K562 (cell line): ENCODE results near the gene OR2AJ1. TPM values are rescaled to one million over a fixed set of nuclear protein-coding genes. Genes with fewer than 3 reads are reported as not detected.
A peak's percentile ranks its signal among the peaks of the same experiment; 100 is the strongest.
"Not testable (repeated sequence)": the region's sequence is repeated elsewhere in the genome, so short reads cannot be mapped to it uniquely, and the experiment has no call there.

Experiments used
- ATF1 ChIP-seq, 2 experiments: fragments of 450-650 bp in 1 of 2; IDR thresholded peaks; 2 replicates each; pipeline ENCODE4 v1.6.1; 2016; ENCODE audit warnings: missing compliant biosample characterization in 1 of 2, missing genetic modification characterization in 1 of 2
- CTBP1 ChIP-seq: fragments of 450-650 bp; IDR thresholded peaks from 2 replicates; pipeline ENCODE4 v1.6.1; 2016; ENCODE audit warnings: borderline replicate concordance
- E2F1 ChIP-seq: sonication (generic); formaldehyde crosslinking; IDR thresholded peaks from 2 replicates; pipeline ENCODE4 v1.8.1; 2023; ENCODE audit warnings: mild to moderate bottlenecking, missing genetic modification reagents, moderate library complexity
- FIP1L1 ChIP-seq: fragments of 200-400 bp; formaldehyde crosslinking; IDR thresholded peaks from 2 replicates; pipeline ENCODE4 v1.6.1; 2018; ENCODE audit warnings: mild to moderate bottlenecking, low read depth, low read length; ENCODE audit not compliant: poor library complexity, severe bottlenecking
- GMEB1 ChIP-seq: fragments of 250-450 bp; sonication (Bioruptor Pico); IDR thresholded peaks from 2 replicates; pipeline ENCODE4 v1.4.0; 2020; ENCODE audit warnings: mild to moderate bottlenecking
- HMGXB4 ChIP-seq: sonication (generic); formaldehyde crosslinking; IDR thresholded peaks from 2 replicates; pipeline ENCODE4 v1.8.1; 2023; ENCODE audit warnings: mild to moderate bottlenecking, missing genetic modification reagents
- MTA3 ChIP-seq: fragments of 450-650 bp; formaldehyde crosslinking; IDR thresholded peaks from 2 replicates; pipeline ENCODE4 v1.6.1; 2017; ENCODE audit warnings: mild to moderate bottlenecking, borderline replicate concordance
- PHF20 ChIP-seq: fragments of 450-650 bp; IDR thresholded peaks from 2 replicates; pipeline ENCODE4 v1.6.1; 2018; ENCODE audit not compliant: partially characterized antibody
- PHF8 ChIP-seq: fragments of 200-600 bp; sonication (generic); IDR thresholded peaks from 2 replicates; pipeline ENCODE4 v1.6.1; 2012; ENCODE audit warnings: mixed run types, mild to moderate bottlenecking, inconsistent platforms, low read length, moderate library complexity, borderline replicate concordance
- RBM22 ChIP-seq: fragments of 200-400 bp; formaldehyde crosslinking; IDR thresholded peaks from 2 replicates; pipeline ENCODE4 v1.6.1; 2018; ENCODE audit warnings: low read length, low read depth; ENCODE audit not compliant: poor library complexity, severe bottlenecking
- ZBTB17 ChIP-seq: fragments of 450-650 bp; formaldehyde crosslinking; IDR thresholded peaks from 2 replicates; pipeline ENCODE4 v1.4.0; 2020; ENCODE audit warnings: mild to moderate bottlenecking
- ZBTB7A ChIP-seq: IDR thresholded peaks from 2 replicates; pipeline ENCODE4 v1.6.1; 2011; ENCODE audit warnings: low read depth, mild to moderate bottlenecking, low read length, moderate library complexity, borderline replicate concordance; ENCODE audit not compliant: control insufficient read depth
- polyA plus RNA-seq, 8 experiments: library from polyadenylated mRNA; depleted of rRNA in 4 of 8; stranded (reverse) in 5 of 8; unstranded in 3 of 8; fragments of >200 nt; fragmentation: Nextera tagmentation in 2 of 8; fragmentation: Illumina TruSeq in 1 of 8; extraction: Ambion mirVana in 2 of 8; extraction: Trizol in 1 of 8; gene quantifications; 2 replicates each; pipeline versions ENCODE4 v1.2.1 to v1.2.3, GENCODE V29; 2011 to 2014; ENCODE audit warnings: inconsistent platforms in 1 of 8, missing spikeins in 1 of 8
- total RNA-seq, 7 experiments: library from RNA; depleted of rRNA in 6 of 7; stranded (reverse); fragments of >200 nt in 6 of 7; fragmentation: Illumina TruSeq in 2 of 7; extraction: Trizol in 2 of 7; gene quantifications; 2 replicates each; pipeline versions ENCODE4 v1.2.1 to v1.2.3, GENCODE V29; 2011 to 2021; ENCODE audit warnings: low replicate concordance in 1 of 7
- TF ChIP-seq, protein P1 (sequence below): fragments of 250-450 bp; sonication (Bioruptor Pico); IDR thresholded peaks from 2 replicates; pipeline ENCODE4 v1.4.0; 2020

Gene OR2AJ1
- total and polyA plus RNA-seq, 9 of the 15 experiments (the other 6 are each of a cell fraction or from before 2014, with no cell fraction given) = not detected

DNA sequence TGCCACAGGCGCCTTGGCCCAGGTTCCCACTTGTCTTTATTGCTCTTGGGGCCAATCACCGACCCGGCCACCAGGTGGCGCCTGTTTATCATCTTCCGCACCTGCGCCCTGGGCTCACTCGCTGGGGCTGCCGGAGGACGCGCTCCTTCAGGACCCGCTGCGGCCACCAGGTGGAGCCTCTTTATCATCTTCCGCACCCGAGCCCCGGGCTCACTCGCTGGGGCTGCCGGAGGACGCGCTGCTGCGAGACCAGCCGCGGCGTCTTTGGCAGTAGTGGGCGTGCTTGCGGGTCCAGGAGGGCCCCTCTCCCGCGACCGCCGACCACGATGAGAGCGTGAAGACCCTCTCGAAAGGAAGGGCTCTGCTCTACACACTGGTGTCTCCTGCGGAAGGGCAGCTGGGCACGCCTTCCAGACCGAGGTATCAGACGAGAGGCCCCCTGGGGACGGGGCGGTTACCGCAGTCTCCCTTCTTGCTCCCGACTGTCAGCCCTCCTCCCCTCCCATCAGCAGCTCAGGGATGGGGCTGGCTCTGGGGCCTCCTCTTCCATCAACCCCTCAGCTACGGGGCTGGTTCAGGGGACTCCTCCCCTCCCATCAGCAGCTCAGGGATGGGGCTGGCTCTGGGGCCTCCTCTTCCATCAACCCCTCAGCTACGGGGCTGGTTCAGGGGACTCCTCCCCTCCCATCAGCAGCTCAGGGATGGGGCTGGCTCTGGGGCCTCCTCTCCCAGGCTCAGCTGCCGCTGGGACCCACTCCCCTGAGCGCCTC lies 12.5 kb downstream of the OR2AJ1 start (continued):
- TF ChIP-seq ZBTB7A (0 out of 2 replicates have a peak, but pooled peaks have one; percentile 43), GMEB1 (CRISPR knock-in tag) (0 out of 2 replicates have a peak, but pooled peaks have one; percentile 22), PHF20 (peak; percentile 49), ATF1 (tag; IDR thresholded peaks at IDR 0.05) (peak; percentile 52), CTBP1 (peak; percentile 87), HMGXB4 (CRISPR knock-in tag) (peak; percentile 87; the same call in 1 of the 2 replicates), FIP1L1 (peak; percentile 90), E2F1 (peak; percentile 30; the same call in 1 of the 2 replicates), ZBTB17 (CRISPR knock-in tag) (peak; percentile 68; the same call in 1 of the 2 replicates), RBM22 (peak; percentile 33), MTA3 (peak; percentile 91; the same call in 1 of the 2 replicates), PHF8 (peak; percentile 59; the same call in 1 of the 2 replicates)
- TF ChIP-seq ATF1 (CRISPR knock-in tag; IDR thresholded peaks at IDR 0.05) = not testable (repeated sequence)
- TF ChIP-seq, protein P1, sequence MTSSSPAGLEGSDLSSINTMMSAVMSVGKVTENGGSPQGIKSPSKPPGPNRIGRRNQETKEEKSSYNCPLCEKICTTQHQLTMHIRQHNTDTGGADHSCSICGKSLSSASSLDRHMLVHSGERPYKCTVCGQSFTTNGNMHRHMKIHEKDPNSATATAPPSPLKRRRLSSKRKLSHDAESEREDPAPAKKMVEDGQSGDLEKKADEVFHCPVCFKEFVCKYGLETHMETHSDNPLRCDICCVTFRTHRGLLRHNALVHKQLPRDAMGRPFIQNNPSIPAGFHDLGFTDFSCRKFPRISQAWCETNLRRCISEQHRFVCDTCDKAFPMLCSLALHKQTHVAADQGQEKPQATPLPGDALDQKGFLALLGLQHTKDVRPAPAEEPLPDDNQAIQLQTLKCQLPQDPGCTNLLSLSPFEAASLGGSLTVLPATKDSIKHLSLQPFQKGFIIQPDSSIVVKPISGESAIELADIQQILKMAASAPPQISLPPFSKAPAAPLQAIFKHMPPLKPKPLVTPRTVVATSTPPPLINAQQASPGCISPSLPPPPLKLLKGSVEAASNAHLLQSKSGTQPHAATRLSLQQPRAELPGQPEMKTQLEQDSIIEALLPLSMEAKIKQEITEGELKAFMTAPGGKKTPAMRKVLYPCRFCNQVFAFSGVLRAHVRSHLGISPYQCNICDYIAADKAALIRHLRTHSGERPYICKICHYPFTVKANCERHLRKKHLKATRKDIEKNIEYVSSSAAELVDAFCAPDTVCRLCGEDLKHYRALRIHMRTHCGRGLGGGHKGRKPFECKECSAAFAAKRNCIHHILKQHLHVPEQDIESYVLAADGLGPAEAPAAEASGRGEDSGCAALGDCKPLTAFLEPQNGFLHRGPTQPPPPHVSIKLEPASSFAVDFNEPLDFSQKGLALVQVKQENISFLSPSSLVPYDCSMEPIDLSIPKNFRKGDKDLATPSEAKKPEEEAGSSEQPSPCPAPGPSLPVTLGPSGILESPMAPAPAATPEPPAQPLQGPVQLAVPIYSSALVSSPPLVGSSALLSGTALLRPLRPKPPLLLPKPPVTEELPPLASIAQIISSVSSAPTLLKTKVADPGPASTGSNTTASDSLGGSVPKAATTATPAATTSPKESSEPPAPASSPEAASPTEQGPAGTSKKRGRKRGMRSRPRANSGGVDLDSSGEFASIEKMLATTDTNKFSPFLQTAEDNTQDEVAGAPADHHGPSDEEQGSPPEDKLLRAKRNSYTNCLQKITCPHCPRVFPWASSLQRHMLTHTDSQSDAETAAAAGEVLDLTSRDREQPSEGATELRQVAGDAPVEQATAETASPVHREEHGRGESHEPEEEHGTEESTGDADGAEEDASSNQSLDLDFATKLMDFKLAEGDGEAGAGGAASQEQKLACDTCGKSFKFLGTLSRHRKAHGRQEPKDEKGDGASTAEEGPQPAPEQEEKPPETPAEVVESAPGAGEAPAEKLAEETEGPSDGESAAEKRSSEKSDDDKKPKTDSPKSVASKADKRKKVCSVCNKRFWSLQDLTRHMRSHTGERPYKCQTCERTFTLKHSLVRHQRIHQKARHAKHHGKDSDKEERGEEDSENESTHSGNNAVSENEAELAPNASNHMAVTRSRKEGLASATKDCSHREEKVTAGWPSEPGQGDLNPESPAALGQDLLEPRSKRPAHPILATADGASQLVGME (CRISPR knock-in tag) = peak; percentile 69; the same call in 1 of the 2 replicates
